ENCODE measurements around the gene LLGL2. TPM values are rescaled to one million over a fixed set of nuclear protein-coding genes. Genes with fewer than 3 reads are reported as not detected.

Gene LLGL2
- total RNA-seq, 1 donor: 0.09 TPM

- no peak for DNase-seq (ENCODE audit: low read depth)
- TF ChIP-seq, protein P1, sequence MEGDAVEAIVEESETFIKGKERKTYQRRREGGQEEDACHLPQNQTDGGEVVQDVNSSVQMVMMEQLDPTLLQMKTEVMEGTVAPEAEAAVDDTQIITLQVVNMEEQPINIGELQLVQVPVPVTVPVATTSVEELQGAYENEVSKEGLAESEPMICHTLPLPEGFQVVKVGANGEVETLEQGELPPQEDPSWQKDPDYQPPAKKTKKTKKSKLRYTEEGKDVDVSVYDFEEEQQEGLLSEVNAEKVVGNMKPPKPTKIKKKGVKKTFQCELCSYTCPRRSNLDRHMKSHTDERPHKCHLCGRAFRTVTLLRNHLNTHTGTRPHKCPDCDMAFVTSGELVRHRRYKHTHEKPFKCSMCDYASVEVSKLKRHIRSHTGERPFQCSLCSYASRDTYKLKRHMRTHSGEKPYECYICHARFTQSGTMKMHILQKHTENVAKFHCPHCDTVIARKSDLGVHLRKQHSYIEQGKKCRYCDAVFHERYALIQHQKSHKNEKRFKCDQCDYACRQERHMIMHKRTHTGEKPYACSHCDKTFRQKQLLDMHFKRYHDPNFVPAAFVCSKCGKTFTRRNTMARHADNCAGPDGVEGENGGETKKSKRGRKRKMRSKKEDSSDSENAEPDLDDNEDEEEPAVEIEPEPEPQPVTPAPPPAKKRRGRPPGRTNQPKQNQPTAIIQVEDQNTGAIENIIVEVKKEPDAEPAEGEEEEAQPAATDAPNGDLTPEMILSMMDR (IDR thresholded peaks at IDR 0.05; ENCODE audit: insufficient read depth, low read length): no peak
- H3K4me3 ChIP-seq (ENCODE audit: low read depth, low read length): no peak overlapping the region
These were observed 96.0 kb downstream of the LLGL2 start for GRCh38 chr17:75621489-75621888.

- DNase-seq (ENCODE audit: low read depth): no peak
- TF ChIP-seq, protein P1 (IDR thresholded peaks at IDR 0.05; ENCODE audit: insufficient read depth, low read length): no peak
- H3K4me3 ChIP-seq (ENCODE audit: low read depth, low read length): no peak overlapping the region
These were observed 96.6 kb downstream of the LLGL2 start for GRCh38 chr17:75622076-75622475.

DNA sequence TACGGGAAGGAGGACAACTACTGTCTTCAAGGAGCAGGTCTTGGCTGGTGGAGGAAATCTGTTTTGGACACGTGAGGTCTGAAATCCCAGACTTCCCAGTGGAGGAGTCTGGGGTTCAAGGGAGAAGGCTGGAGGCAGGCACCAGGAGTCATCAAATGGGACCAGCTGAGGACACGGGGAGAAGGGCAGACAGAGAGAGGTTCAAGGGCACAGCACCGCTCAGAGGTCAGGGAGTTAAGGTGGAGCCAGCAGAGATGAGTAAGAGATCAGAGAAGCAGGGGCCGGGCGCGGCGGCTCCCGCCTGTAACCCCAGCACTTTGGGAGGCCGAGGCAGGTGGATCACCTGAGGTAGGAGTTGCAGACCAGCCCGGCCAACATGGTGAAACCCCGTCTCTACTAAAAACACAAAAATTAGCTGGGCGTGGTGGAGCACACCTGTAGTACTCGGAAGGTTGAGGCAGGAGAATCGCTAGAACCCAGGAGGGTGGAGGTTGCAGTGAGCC is 97.3 kb downstream of the LLGL2 start:
- H3K4me3 ChIP-seq (ENCODE audit: low read depth, low read length): no peak overlapping the region
- TF ChIP-seq, protein P1 (IDR thresholded peaks at IDR 0.05; ENCODE audit: insufficient read depth, low read length): no peak
- no peak for DNase-seq (ENCODE audit: low read depth)

- TF ChIP-seq, protein P1 (IDR thresholded peaks at IDR 0.05; ENCODE audit: insufficient read depth, low read length): no peak
- H3K4me3 ChIP-seq (ENCODE audit: low read depth, low read length): no peak overlapping the region
- no peak for DNase-seq (ENCODE audit: low read depth)
These were observed 97.9 kb downstream of the LLGL2 start for GRCh38 chr17:75623386-75623785.

GRCh38 chr17:75624021-75624420 is 98.5 kb downstream of the LLGL2 start:
- no peak for DNase-seq (ENCODE audit: low read depth)
- TF ChIP-seq, protein P1 (IDR thresholded peaks at IDR 0.05; ENCODE audit: insufficient read depth, low read length): no peak
- H3K4me3 ChIP-seq (ENCODE audit: low read depth, low read length): no peak overlapping the region

Other genes starting within 250 kb of the LLGL2 start
- gene SLC25A19, start 236.3 kb upstream of the LLGL2 start, total RNA-seq (ENCODE audit: low replicate concordance): 8.7 and 11.0 TPM in 2 replicates
- 54.3 and 57.6 TPM in 2 replicates for gene GRB2, start 120.0 kb upstream of the LLGL2 start, total RNA-seq (ENCODE audit: low replicate concordance)
- 29.7 and 80.4 TPM in 2 replicates for gene TMEM94, start 69.1 kb upstream of the LLGL2 start, total RNA-seq (ENCODE audit: low replicate concordance)
- gene CASKIN2, start 10.2 kb upstream of the LLGL2 start, total RNA-seq (ENCODE audit: low replicate concordance): 5.6 and 8.0 TPM in 2 replicates
- 8.0 and 11.4 TPM in 2 replicates for gene TSEN54, start 9.2 kb upstream of the LLGL2 start, total RNA-seq (ENCODE audit: low replicate concordance)
- gene MYO15B, start 62.1 kb downstream of the LLGL2 start, total RNA-seq (ENCODE audit: low replicate concordance): 1.4 and 16.8 TPM in 2 replicates
- not detected in 2 replicates for gene SMIM5, start 107.7 kb downstream of the LLGL2 start, total RNA-seq (ENCODE audit: low replicate concordance)
- 17.6 and 22.2 TPM in 2 replicates for gene RECQL5, start 141.5 kb downstream of the LLGL2 start, total RNA-seq (ENCODE audit: low replicate concordance)
- gene SAP30BP, start 141.6 kb downstream of the LLGL2 start, total RNA-seq (ENCODE audit: low replicate concordance): 45.8 and 93.8 TPM in 2 replicates
- 0.09 and 0.16 TPM in 2 replicates for gene ITGB4, start 195.8 kb downstream of the LLGL2 start, total RNA-seq (ENCODE audit: low replicate concordance)
- gene GALK1, start 239.5 kb downstream of the LLGL2 start, total RNA-seq (ENCODE audit: low replicate concordance): 20.6 and 35.9 TPM in 2 replicates

Data from fibroblast of the aortic adventitia (primary cell).